ENCODE measurements around the gene CASQ1.

- no peak for TF ChIP-seq CTCF (conservative IDR thresholded peaks at IDR 0.05)
- no peak for TF ChIP-seq ZFX (IDR thresholded peaks at IDR 0.05)
These were observed 1.9 kb downstream of the CASQ1 start for GRCh38 chr1:160192234-160192633.

Measured in C4-2B (cell line).